NCI-H187 (cell line): Measurements from ENCODE around the gene CNTFR.

Experiments
- DNase-seq, 2 experiments: peaks; one replicate each; lab custom pipeline; 2025; lab: John Stamatoyannopoulos, UW

Gene CNTFR

GRCh38 chr9:34572092-34572491, 17.4 kb downstream of the CNTFR start:
- DNase-seq: no peak

GRCh38 chr9:34571481-34571810, 18.1 kb downstream of the CNTFR start:
- no peak for DNase-seq

- no peak for DNase-seq
Measured at GRCh38 chr9:34570809-34571480, 18.6 kb downstream of the CNTFR start.

- DNase-seq: no peak
Measured at GRCh38 chr9:34570376-34570775, 19.1 kb downstream of the CNTFR start.

GRCh38 chr9:34568774-34569173, 20.8 kb downstream of the CNTFR start:
- DNase-seq: no peak

- no peak for DNase-seq
Measured at GRCh38 chr9:34568133-34568532, 21.4 kb downstream of the CNTFR start.

GRCh38 chr9:34566972-34567371, 22.6 kb downstream of the CNTFR start:
- no peak for DNase-seq

- no peak for DNase-seq
Measured at GRCh38 chr9:34566322-34566721, 23.2 kb downstream of the CNTFR start.

- no peak for DNase-seq
Measured at GRCh38 chr9:34565856-34566255, 23.7 kb downstream of the CNTFR start.

- DNase-seq: no peak
Measured at GRCh38 chr9:34564617-34565016, 24.9 kb downstream of the CNTFR start.

- DNase-seq: no peak
Measured at GRCh38 chr9:34563262-34563661, 26.3 kb downstream of the CNTFR start.

GRCh38 chr9:34562135-34562745, 27.3 kb downstream of the CNTFR start:
- no peak for DNase-seq

- no peak for DNase-seq
Measured at GRCh38 chr9:34560599-34561214, 28.8 kb downstream of the CNTFR start.

- DNase-seq: no peak
Measured at GRCh38 chr9:34559624-34560455, 29.7 kb downstream of the CNTFR start.

- DNase-seq: no peak
Measured at GRCh38 chr9:34558919-34559623, 30.5 kb downstream of the CNTFR start.

GRCh38 chr9:34558364-34558763, 31.2 kb downstream of the CNTFR start:
- no peak for DNase-seq

GRCh38 chr9:34557426-34558321, 31.9 kb downstream of the CNTFR start:
- DNase-seq: no peak

GRCh38 chr9:34556949-34557348, 32.6 kb downstream of the CNTFR start:
- no peak for DNase-seq

- no peak for DNase-seq
Measured at GRCh38 chr9:34555936-34556525, 33.5 kb downstream of the CNTFR start.

GRCh38 chr9:34555500-34555899, 34.0 kb downstream of the CNTFR start:
- DNase-seq: no peak

GRCh38 chr9:34555002-34555348, 34.5 kb downstream of the CNTFR start:
- no peak for DNase-seq
